Activated T-helper 9 cell treated with anti-CD3 and anti-CD28 coated beads, Interleukin-2, amount 50 U/mL, for 16 hours (primary cell): ENCODE results near the gene POLDIP2.

Source experiments
- DNase-seq: peaks from one replicate; pipeline ENCODE4 v3.0.0-alpha.2; 2020; ENCODE audit warnings: low read depth

The POLDIP2 gene

GRCh38 chr17:28390141-28390540 is 32.8 kb upstream of the POLDIP2 start:
- DNase-seq: no peak

- no peak for DNase-seq
These were observed 30.8 kb upstream of the POLDIP2 start for GRCh38 chr17:28388106-28388505.

- DNase-seq: no peak
These were observed 29.1 kb upstream of the POLDIP2 start for GRCh38 chr17:28386391-28386790.

GRCh38 chr17:28385406-28385805 is 28.1 kb upstream of the POLDIP2 start:
- no peak for DNase-seq

- no peak for DNase-seq
These were observed 27.7 kb upstream of the POLDIP2 start for GRCh38 chr17:28385037-28385400.

- DNase-seq: peak; percentile 42
These were observed 27.1 kb upstream of the POLDIP2 start for GRCh38 chr17:28384281-28385036.

GRCh38 chr17:28381141-28381825 is 24.0 kb upstream of the POLDIP2 start:
- DNase-seq: no peak

- DNase-seq: no peak
These were observed 22.8 kb upstream of the POLDIP2 start for GRCh38 chr17:28379814-28380801.

GRCh38 chr17:28372945-28373274 is 15.6 kb upstream of the POLDIP2 start:
- DNase-seq: no peak

- DNase-seq: no peak
These were observed 15.0 kb upstream of the POLDIP2 start for GRCh38 chr17:28372203-28372944.

- peak; percentile 76 for DNase-seq
These were observed 14.2 kb upstream of the POLDIP2 start, which contains the start of gene SARM1 for GRCh38 chr17:28371245-28372202. Gene SARM1 (plus strand): TSS chr17:28371694. CDS start chr17:28372033, 339 bp downstream.

GRCh38 chr17:28370744-28371103 is 13.4 kb upstream of the POLDIP2 start:
- DNase-seq: no peak

GRCh38 chr17:28370035-28370743 is 12.9 kb upstream of the POLDIP2 start, which contains the start of gene VTN:
Gene VTN (minus strand): TSS chr17:28370307. CDS start chr17:28370203, 104 bp downstream.
- DNase-seq: no peak

GRCh38 chr17:28369684-28370034 is 12.3 kb upstream of the POLDIP2 start:
- DNase-seq: no peak

GRCh38 chr17:28368915-28369683 is 11.8 kb upstream of the POLDIP2 start:
- DNase-seq: no peak

- DNase-seq: no peak
These were observed 11.0 kb upstream of the POLDIP2 start for GRCh38 chr17:28368306-28368831.

- DNase-seq: no peak
These were observed 10.4 kb upstream of the POLDIP2 start for GRCh38 chr17:28367641-28368305.

GRCh38 chr17:28366605-28367004 is 9.3 kb upstream of the POLDIP2 start:
- DNase-seq: no peak
